Stimulated activated CD4-positive, alpha-beta T cell treated with anti-CD3 and anti-CD28 coated beads, Interleukin-4, amount 100 ng/mL, for 24 hours (primary cell): ENCODE measurements around the gene MATK.
A peak's percentile ranks its signal among the peaks of the same experiment; 100 is the strongest.

Experiments
- DNase-seq: peaks from one replicate; pipeline ENCODE4 v3.0.0-alpha.2; 2020

The MATK gene

DNA sequence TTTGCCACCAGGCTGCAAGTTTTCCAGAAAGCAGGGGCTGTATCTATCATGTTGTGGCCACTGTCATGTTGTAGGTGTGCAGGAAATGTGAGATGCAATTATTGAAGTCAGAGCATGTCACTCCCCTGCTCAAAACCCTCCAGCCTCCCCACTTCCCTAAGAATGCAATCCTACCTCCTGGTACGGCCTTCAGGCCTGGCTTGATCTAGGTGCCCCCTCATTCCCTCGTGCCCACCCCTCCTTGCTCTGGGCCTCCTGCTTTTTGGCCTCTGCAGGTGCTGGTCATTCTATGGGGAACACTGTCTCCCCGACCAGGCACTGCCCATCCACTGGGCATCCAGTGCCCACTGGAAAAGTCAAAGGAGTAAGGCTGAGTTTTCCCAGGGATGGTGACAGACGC lies 28.5 kb upstream of the MATK start:
- no peak for DNase-seq

DNA sequence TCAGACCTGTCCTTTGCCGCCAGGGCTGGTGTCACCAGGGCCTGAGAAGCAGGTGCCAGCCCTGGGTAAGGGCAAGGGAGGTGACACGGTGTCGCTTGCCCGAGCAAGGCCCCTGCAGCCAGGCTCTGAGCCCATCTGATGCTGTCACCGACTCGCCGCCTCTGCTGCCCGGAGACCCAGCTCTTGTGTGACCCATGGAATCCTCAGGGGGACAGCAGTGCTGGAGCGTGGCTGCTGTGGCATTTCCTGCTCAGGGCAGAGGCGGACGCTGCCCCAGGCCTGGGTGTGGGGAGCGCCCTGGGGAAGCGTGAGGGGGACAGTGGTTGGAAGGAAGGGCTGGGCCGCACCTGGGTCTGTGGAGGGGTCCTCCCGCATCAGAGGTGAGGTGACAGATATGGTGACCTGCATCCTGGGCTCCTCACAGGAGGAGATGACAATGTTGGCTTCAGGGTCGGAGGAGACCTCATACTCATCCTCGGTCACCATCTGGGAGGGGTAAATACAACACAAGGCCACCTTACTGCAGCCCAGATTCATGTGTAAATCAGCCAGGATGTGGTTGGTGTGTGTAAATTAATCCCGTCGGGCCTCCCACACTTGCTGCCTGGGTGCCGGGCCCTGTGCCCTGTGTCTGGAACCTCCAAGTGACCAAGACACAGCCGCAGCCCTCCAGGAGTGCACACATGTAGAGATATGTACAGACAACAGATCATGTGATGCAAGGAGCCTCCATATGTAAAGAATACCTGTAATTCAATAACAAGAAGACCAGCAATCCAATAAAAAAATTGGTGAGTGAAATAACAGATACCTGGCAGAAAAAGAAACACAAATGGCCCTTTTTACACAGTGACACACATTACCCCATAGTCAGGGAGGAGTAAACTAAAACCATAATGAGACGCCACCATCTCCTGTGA lies 27.6 kb upstream of the MATK start:
- no peak for DNase-seq

DNA sequence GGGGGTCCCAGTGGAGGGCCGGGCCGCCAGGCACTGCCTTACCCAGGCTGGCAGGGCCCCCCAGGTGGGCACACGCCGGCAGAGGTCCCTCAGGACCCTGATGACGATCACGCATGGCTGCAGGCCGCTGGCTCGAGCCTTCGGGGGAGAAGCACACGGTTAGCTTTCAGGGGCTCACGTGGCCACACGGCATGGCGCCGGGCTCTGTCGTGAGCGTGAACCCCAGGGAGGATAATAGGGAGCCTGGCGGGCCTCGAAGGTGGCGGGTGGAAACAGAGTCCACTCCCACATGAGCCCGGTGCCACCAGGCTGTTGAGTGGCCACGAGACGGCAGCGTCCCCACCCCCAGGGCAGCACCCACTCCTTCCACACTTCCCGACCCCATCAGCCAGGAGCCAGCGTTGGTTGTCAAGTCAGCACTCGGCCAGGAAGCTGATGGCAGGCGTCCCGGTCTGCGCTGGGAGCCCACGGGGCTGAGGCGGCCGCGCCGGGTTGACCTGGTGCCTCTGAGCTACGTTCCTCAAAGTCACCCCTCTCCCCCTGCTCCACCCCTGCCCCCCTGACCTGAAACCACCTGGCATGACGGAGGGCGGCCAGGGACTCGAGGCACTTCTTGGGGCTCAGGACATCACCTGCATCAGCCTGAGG lies 24.7 kb upstream of the MATK start:
- DNase-seq, result no peak

DNA sequence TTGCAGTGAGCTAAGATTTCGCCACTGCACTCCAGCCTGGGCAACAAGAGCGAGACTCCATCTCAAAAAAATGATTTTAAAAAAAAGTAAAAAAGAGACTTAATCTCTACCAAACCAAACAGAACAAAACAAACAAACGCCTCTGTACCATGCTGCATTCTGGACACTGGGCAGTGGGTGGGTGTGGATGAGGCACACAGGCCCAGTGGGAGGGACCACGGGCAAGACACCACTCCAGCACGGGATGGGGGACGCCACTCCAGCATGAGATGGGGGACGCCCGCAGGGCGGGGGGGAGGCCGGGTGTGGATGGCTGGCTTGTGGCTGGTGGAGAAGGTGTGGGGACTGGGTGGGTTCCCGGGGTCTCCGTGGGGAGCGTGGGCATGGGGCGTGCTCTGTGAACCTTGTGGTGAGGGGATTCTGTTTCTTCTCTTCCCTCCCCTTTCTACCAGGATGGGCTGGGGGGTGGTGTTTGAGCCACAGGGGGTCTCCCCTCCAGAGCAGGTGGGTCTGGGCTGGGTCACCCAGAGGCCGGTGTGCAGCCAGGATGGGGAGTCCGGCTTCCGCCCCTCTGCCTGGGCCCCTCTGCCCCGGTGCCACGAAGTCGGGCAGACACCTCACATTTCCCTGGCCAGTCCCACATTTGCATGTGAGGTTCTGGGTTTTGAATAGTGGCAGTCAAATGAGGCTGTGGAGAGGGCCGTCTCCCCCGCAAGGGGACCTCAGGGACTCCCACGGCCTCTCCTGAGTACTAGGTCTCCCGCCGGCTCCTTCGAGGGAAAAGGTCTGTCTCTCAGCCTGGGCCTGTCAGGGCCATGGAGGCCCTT lies 23.9 kb upstream of the MATK start:
- no peak for DNase-seq

DNA sequence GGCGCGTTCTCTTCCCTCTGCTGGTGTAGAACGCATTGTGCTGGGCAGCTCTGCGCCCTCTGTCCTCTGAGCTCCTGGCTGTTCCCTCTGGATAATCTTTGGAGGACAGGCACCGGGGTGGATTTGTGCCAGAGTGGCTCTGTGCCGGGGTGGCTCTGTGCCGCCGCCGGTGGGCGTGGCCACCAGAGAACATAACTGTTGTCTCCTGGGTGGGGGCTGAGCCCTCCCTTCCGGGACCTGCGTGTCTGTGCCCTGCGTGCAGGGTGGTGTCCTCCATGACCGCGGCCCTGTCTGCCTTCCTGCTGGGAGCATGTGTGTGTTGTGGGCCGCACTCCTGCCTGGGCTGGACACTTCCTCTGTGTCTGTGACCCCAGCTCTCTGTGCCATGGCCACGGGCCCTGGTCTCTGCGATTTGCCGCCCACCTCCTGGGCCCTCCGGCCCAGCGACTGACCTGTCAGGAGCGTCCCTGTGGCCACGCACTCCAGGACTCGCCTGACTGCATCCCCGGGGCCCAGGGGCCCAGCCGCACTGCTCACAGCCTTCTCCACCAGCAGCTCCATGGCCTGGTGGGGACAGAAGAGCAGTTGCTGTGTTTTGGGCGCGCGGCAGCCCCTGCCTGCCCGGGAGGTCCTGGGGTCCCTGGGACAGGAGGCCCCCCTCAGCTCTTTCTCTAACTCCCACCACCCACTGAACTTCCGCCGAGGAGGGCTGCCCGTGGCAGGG lies 22.4 kb upstream of the MATK start:
- no peak for DNase-seq

DNA sequence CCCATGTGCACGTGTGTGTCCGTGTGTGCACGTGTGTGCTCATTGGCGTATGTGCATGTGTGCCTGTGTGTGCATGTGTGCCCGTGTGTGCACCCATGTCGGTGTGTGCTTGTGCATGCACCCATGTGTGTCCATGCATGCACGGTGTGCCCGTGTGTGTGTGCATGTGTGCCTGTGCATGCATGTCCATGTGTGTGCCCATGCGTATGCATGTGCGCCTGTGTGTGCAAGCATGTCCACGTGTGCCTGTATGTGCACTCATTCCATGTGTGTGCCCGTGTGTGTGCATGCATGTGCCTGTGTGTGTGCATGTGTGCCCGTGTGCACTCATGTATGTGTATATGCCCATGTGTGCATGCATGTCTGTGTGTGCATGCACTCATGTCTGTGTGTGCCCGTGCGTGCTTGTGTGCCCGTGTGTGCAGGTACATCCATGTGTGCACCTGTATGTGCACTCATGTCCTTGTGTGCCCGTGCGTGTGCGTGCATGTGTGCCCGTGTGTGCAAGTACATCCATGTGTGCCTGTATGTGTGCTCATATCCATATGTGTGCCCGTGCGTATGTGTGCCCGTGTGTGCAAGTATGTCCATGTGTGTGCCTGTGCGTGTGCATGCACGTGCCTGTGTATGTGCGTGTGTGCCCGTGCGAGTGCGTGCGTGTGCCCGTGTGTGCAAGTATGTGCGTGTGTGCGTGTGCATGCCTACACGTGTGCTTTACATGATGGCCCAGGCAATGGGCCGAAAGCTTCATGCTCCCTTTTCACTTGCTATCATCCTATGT lies 21.6 kb upstream of the MATK start:
- no peak for DNase-seq

DNA sequence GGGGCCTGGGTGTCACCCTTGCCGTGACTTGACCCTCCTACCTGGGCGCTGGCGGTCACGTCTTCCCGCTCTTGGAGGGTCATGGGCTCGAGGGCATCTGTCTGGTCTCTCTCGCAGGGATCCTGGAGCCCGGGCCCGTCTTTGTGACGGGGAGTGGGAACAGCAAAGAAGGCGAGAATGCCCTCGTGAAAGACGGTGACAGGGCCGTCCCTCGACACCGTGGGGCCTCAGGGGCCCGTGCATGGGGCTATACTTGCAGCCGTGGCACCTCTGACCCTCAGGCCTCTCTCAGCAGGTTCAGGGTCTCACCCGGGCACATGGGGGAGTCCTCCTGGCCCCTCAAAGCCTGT lies 20.9 kb upstream of the MATK start:
- DNase-seq, result no peak

DNA sequence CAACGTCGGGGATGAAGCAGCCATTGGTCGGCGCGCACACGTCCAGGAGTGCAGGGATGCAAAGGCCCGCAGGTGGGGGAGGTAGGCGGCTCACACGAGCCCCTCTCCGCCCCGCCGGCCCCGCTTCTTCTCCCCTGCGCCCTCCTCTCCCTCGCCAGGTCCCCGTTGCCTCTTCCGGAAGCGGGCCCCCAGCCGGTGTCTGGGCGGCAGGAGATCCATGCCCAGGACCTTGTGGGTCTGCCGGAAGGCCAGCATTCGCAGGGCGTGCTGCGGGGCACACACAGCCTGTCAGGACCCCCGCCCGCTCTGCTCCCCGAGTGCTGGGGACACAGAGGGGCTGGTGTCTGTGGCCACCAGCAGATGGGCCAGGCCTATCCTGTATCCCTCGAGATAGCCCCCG lies 19.7 kb upstream of the MATK start:
- DNase-seq, result no peak

DNA sequence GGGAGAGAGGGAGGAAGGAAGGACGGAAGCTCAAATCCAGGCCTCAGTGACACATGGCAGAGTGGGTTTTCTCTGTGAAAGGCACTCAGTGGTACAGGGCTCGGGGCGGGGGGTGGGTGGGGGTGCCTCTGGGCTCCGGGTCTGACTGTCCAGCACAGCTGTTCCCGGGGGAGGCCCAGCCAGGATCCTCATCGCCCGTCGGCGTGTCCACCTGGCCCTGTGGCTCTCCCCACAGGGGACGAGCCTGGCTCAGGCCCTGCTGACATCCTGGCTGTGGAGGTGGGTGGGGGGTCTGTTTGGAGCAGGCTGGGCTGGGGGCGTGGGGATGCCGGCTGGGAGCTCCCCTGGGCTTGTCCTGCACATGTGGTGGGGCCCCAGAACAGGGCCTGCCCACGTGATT lies 18.2 kb upstream of the MATK start:
- DNase-seq, result no peak

DNA sequence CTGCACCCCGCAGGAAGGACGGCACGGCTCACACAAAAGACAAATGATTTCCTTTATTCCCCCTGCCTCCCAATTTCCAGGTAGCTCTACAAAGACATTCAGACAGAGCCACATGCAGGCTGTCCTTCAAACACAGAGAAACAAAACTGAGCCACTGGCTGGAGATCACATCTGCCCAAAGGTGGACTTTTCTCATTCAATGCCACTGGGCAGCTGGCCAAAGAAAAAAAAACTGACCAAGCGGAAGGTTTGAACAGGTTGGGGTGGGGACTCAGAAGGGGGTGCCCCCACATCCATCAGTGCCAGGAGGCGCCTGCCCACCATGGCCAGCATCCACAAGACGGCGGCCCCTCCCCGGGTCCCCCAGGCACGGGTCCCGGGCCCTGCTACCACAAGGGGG lies 17.8 kb upstream of the MATK start:
- no peak for DNase-seq

DNA sequence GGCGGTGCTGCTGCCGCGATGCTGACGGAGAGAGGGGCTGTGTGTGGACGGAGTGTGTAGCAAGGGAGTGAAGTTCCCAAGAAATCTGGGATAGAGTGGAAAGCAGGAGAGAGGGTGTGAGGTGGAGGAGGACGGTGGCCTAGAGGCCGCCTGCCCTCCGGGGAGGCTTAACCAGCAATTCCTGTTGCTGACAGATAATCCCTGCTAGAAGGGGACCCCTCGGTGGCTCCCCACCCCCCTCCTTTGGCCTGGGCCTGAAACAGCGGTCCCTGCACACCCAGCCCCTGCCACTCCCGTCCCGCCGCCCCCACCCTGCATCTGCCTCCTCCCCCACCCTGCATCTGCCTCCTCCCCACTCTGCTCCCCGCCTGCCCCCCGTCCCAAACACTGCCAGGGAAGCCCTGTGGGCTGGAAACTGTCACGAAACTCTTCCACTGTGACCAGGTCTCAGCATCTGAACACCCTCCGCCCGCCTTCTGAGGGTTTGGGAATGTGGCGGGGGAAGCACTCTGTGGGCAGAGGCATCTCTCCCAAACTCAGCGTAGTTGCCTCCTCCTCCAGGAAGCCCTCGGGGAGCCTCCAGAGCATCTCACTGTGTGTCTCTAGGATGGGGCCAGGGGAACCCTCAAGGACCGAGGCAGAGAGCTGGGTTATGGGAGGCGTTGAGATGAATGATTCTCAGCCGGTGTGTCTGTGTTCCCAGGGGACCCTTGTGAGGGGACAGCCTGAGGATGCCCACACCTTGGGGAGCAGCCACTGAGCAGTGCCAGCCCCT lies 17.1 kb upstream of the MATK start:
- DNase-seq, result no peak

DNA sequence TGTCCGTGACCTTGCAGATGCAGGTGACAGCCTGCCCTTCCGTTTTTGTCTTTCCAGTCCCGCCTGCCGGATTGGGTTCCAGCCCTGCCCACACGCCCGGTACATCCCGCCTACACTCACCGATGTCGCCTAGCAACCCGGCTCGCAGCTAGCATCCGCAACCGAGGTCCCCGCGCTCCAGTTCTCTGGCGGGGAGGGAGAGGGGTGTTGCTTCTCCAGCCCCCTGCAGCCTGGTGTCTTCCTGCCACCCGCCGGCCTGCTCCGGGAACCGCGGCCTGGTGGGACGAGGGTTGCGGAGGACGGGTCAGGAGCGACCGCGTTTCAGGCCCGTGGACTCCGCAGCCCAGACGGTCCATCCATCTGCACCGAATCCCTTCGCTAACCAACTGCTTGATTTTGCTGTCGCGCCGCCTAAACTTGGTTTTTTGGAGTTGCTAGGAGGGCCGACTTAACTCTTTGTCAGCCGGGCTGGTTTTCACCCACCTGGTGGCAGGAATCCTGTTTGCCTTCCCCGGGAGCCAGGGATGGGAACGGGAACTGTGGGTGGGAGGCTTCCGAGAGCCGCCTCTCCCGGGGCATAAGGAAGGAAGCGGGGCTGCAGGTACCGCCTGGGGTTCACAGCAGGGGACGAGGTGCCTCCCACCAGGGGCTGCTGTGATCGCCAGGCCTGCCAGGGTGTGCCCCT lies 15.4 kb upstream of the MATK start:
- peak; percentile 56 for DNase-seq

DNA sequence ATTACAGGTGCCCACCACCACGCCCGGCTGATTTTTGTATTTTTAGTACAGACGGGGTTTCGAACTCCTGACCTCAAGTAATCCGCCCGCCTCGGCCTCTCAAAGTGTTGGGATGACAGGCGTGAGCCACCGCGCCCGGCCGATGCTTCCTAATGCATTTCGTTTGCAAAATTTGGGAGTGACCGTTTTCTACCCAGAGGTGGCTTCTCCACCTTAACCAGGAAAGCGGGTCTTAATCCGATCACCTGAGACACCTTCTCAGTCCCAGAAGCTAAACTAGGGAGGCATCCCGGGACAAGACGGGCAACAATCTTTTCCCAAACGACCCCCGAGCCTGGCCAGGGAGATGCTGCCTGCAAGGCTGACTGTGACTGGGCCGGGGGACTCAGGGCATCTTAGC lies 14.8 kb upstream of the MATK start:
- DNase-seq, result no peak

DNA sequence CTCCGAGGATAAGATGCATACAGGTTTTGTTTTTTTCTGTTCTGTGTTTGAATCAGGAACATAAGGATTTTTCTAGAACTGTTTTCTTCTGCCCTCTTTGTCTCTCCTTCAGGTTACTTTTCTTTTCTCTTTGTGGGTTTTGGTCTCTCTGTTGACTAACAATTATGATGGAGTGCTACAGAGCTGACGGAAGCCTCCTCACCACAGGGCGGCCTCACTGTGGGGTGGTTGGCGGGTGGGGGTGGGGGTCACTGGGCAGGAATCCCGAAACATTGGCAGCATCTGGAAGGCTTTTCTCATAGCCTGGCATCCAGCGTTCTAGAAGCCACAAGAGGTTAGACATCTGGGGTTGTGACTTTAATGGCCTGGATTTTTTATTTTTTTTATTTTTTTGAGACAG lies 12.0 kb upstream of the MATK start:
- no peak for DNase-seq

DNA sequence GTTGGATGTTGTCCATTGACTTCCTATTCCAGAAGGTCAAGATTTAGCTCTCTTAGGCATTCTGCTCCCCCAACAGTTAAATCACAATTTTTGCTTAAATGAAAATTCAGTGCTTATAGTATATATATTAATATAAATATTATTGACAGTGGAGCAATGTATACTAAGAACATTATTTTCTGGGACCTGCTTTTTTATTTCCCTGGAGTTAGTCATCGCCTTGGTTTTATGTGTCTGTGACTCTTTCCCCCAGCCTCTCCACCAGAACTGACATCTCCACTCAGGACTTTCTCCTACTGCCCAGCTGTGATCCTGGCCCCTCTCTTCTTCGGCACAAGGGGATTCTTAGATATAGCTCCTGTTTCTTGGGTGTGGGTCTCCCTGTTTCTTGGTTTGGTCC lies 10.2 kb upstream of the MATK start:
- no peak for DNase-seq

DNA sequence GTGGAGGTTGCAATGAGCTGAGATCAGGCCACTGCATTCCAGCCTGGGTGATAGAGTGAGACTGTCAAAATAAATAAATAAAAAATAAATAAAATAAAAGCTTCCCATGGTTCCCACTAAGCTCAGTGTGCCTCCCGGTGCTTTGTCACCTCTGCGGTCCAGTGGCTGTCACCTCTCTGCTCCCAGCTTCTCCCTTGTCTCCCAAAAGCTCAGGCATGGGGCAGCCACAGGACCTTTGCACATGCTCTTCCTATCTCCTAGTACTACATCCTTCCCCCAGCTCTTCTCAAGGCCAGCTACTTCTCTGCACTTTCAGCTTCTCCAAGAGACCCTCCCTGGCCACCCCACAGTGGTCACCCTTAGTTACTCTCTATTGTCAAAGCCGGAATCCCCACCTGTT lies 7.6 kb upstream of the MATK start:
- no peak for DNase-seq

DNA sequence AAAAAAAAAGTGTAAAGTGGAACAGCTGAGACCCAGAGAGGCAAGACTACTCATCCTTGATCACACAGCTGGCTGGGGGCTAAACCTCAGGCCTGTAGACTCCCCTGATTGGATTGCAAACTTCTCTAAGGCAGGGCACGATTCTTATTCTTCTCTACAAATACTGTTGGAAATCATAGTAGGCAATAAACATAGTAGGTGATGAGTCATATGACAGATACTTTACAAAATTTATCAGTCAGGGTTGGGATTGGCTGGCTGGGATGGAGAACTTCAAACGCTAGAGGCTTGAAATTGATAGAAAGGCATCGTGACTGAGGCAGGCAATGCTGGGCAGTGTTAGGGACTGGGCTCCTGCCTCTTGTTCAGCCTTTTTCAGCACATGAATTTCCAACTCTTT lies 5.9 kb upstream of the MATK start:
- DNase-seq, result no peak

DNA sequence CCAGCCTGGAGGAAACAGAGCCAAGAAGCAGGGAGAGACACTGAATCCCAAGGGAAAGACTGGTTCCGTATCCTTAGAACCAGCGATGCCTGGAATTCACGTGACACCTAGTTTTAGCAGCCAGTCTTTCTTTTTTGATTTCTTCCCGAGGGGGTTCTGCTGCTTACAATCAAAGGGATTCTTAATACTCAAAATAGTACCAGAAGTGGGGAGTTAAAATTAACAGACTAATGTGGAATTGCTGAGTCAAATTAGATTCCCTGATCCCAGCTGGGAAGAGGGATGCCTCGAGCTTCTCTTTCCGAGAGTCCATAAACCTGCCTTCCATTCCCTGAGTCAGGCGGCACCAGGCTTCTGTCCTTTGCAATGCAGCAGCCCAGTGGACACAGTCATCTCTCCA lies 4.8 kb upstream of the MATK start:
- no peak for DNase-seq

DNA sequence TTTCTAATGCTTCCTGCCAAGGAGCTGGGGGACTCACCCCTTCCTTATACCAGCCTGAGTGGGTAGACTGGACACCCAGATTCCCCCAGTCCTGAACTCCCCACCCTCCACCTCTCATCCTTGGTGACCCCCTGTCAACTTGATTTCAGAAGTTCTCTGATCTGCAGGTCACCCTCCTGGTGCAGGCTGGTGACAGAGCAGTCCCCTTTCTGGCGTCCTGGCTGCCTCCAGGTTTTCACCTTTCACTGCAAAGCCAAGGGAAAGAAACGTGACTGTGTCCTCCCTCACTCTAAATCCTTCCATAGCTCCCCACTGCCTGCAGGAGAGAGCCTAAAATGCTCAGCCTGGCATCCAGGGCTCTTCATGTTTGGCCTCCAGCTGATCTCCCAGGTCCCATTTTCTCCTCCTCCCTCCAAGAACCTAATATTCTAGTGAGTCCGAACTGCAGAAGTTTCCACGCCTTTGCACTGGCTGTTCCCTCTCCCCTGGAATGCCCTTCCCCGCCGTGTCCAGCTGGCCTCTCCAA lies 4.1 kb upstream of the MATK start:
- DNase-seq, result no peak

DNA sequence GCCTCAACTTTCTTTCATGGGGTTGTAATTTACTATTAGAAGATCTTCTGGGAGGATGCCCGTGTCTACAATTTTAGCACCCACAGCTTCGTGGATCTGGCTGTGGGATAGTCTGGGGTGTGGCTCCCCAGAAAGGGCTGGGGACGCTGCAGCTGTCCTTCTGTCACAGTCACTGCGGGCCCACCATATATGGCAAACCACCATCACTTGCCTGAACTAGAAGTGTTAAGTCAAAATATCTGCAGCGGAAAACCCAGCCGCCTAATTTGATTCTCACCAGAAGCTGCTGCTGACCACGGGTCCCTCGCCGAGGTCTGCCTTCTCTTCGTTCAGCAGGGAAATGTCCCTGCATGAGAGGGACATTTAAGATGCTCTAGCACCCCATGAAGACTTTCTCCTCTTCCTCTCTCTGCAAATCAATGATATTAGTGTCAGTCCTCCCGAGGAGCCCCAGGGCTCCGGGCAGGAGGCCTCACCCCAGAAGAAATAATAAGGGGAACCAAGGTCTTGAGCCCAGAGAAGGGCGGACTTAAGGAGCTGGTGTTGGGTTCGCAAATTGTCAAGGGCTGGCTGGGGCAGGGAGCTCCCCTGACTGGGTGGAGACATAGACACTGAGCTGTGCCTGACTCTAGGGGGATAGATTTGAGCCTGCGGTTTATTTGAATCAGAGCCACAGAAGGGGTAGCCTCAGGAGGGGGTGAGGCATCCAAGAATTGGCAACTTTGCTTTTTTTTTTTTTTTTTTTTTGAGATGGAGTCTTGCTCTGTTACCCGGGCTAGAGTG lies 3.0 kb upstream of the MATK start:
- no peak for DNase-seq
